ENCODE results near the gene COMMD4. TPM values are rescaled to one million over a fixed set of nuclear protein-coding genes. Genes with fewer than 3 reads are reported as not detected.

Gene COMMD4
- polyA plus RNA-seq, 1 of the 3 experiments (the other 2 are of a cell fraction) = 223 TPM

DNA sequence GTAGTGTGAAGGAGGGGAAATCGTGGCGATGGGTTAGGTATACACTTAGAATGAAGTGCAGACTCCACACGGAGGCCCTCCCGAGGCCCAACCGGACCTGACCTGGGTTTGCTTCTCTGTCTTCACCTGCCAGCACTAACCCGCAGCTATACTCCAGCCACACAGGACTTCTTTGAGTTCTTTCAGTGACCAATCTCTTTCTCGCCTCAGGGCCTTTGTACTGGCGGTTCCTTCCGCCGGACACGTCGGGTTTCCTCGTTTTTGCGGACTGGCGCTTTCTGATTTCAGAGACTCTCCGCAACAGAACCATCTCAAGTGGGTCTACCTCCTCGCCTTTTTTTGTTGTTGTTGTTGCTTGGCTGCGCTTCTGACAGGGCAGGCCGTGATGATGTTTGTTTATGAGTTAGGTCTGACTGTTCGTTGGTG lies 10.9 kb downstream of the COMMD4 start, which contains the start of gene NEIL1:
TSS of gene NEIL1 (plus strand) at position 244 of the 426 bp plus-strand sequence. CDS start 1,867 bp downstream, outside the sequence.
- Histone ChIP-seq H3F3A (replicated peaks; ENCODE audit: insufficient read depth) (peaks cover 17% of the 10 kb centered on the region), H3K9me2 (no peaks in the 10 kb centered on the region), H3K27ac (ENCODE audit: low read depth in 2 of 2, low read length in 1 of 2) (peak within 1 kb of the TSS in 1 of 2 experiments; percentile 73; a peak in 1 of 4 replicates), H3K27me3 (ENCODE audit: insufficient read depth) (no peaks in the 10 kb centered on the region), H2AFZ (ENCODE audit: low read depth) (peak within 1 kb of the TSS; percentile 84; the same call in 1 of the 2 replicates), H3K4me1 (ENCODE audit: control insufficient read depth in 1 of 2, insufficient read depth in 2 of 2, low read depth in 1 of 2, low read length in 1 of 2) (peaks cover 0 to 11% of the 10 kb centered on the region in 2 experiments; a peak in 1 of 4 replicates), H3K36me3 (replicated peaks in 1 of 2; ENCODE audit: control insufficient read depth in 1 of 2, insufficient read depth in 2 of 2, low read length in 1 of 2) (no peaks in the 10 kb centered on the region), H4K20me1 (ENCODE audit: insufficient read depth) (no peaks in the 10 kb centered on the region), H3K9me3 (no peaks in the 10 kb centered on the region), H3K79me2 (ENCODE audit: insufficient read depth) (no peaks in the 10 kb centered on the region), H3K9ac (peak within 1 kb of the TSS; percentile 74), H3K4me3 (ENCODE audit: low read depth in 2 of 2, low read length in 1 of 2) (peak within 1 kb of the TSS; percentile 70 to 77), H3K4me2 (peak within 1 kb of the TSS; percentile 98)
- DNase-seq = no peak
- ChIA-PET CTCF (interaction anchor here (0.7 to 3.3 kb wide), 2 partner anchors 12 to 21 kb away, joined by 3 to 18 read pairs; partner anchors contain the start of gene MAN2C1), POLR2A (interaction anchor here (1.6 kb wide), 1 partner anchor 11 kb away, joined by 7 read pairs; the partner anchor contains the start of gene COMMD4)
- TF ChIP-seq SIN3A (IDR thresholded peaks at IDR 0.05; ENCODE audit: borderline replicate concordance, low read depth, low read length) = no peak
- no peak for TF ChIP-seq POLR2AphosphoS5 (IDR thresholded peaks at IDR 0.05; ENCODE audit: low read depth, low read length)
- no peak for TF ChIP-seq FOXM1 (IDR thresholded peaks at IDR 0.05; ENCODE audit: low read depth)
- TF ChIP-seq, protein P1, sequence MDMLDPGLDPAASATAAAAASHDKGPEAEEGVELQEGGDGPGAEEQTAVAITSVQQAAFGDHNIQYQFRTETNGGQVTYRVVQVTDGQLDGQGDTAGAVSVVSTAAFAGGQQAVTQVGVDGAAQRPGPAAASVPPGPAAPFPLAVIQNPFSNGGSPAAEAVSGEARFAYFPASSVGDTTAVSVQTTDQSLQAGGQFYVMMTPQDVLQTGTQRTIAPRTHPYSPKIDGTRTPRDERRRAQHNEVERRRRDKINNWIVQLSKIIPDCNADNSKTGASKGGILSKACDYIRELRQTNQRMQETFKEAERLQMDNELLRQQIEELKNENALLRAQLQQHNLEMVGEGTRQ (IDR thresholded peaks at IDR 0.05; ENCODE audit: borderline replicate concordance, low read depth, low read length) = no peak
- no peak for TF ChIP-seq TCF12 (IDR thresholded peaks at IDR 0.05)
- TF ChIP-seq SMC3 (IDR thresholded peaks at IDR 0.05; ENCODE audit: low read depth, low read length) = no peak
- 83% methylated on average over 20 of the region's 20 CpGs for WGBS (ENCODE audit: low lambda C conversion rate)

DNA sequence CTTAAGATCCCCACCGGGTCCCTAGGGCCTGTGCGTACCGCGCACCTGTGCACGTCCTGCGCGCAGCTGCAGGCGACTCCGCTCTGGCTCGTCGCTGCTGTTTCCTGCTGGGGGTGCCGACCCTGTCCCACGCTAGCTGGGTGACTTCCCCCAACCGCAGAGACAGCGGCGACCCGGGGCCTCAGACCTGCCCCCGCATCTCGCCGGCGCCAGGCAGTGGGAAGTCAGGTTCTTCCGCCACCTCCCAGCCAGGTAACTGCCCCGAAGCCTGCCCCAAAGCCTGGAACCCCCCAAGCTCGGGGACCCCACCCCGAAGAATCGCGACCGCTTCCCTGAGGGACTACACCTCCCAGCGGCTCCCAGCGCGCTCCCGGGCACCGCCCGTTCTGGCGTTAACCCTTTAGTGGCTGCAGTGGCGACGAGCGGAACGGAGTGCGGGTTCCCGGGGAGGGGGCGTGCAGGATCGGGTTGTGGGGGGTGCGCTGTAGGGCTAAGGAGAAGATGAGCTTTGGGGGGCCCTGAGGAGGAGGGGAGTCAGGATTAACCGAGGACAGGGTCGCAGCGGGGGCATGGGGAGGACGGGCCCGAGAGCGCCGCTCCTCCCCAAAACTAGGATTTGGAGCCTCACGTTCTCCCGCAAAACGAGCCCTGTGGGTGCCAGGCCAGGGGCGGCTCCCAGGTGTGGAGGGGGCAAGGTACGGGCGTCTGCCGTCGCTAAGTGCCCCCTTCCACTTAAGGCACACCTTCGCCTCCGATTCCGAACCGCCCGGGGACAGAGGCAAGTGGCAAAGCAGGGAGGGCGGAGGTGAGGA lies 11.6 kb downstream of the COMMD4 start:
- POLR2A ChIA-PET = interaction anchor here (1.6 to 1.8 kb wide), 2 partner anchors 12 to 21 kb away, joined by 7 to 11 read pairs; partner anchors contain the start of genes COMMD4 and MAN2C1
- Histone ChIP-seq H3F3A (replicated peaks; ENCODE audit: insufficient read depth) (peaks cover 17% of the 10 kb centered on the region), H3K27me3 (ENCODE audit: insufficient read depth) (no peaks in the 10 kb centered on the region), H3K27ac (ENCODE audit: low read depth in 2 of 2, low read length in 1 of 2) (peak overlapping the region in 1 of 2 experiments; percentile 73; a peak in 1 of 4 replicates), H3K4me2 (peak overlapping the region; percentile 98), H3K4me3 (ENCODE audit: low read depth in 2 of 2, low read length in 1 of 2) (peak overlapping the region; percentile 70 to 77), H3K4me1 (ENCODE audit: control insufficient read depth in 1 of 2, insufficient read depth in 2 of 2, low read depth in 1 of 2, low read length in 1 of 2) (peaks cover 0 to 11% of the 10 kb centered on the region in 2 experiments; a peak in 1 of 4 replicates), H3K9me3 (no peaks in the 10 kb centered on the region), H3K9ac (peak overlapping the region; percentile 74), H3K9me2 (no peaks in the 10 kb centered on the region), H3K36me3 (replicated peaks in 1 of 2; ENCODE audit: control insufficient read depth in 1 of 2, insufficient read depth in 2 of 2, low read length in 1 of 2) (no peaks in the 10 kb centered on the region), H2AFZ (ENCODE audit: low read depth) (peak overlapping the region; percentile 84; the same call in 1 of the 2 replicates), H3K79me2 (ENCODE audit: insufficient read depth) (no peaks in the 10 kb centered on the region), H4K20me1 (ENCODE audit: insufficient read depth) (no peaks in the 10 kb centered on the region)
- CTCF ChIA-PET = interaction anchor here (0.7 to 3.3 kb wide), 2 partner anchors 13 to 20 kb away, joined by 3 to 18 read pairs; partner anchors contain the start of gene MAN2C1
- TF ChIP-seq CHD2 (IDR thresholded peaks at IDR 0.05; ENCODE audit: low read length, partially characterized antibody) (peak; percentile 51), RAD21 (IDR thresholded peaks at IDR 0.05; ENCODE audit: low read length) (no peak), FOSL2 (IDR thresholded peaks at IDR 0.05; ENCODE audit: borderline replicate concordance, low read depth) (no peak), GABPA (IDR thresholded peaks at IDR 0.05; ENCODE audit: low read depth) (peak; percentile 11; the same call in 1 of the 2 replicates), EP300 (IDR thresholded peaks at IDR 0.05; ENCODE audit: borderline replicate concordance in 1 of 2, low read depth in 1 of 2, low read length in 1 of 2) (no peak), NRF1 (IDR thresholded peaks at IDR 0.05; ENCODE audit: low read depth, low read length) (no peak)
- TF ChIP-seq, protein P2, sequence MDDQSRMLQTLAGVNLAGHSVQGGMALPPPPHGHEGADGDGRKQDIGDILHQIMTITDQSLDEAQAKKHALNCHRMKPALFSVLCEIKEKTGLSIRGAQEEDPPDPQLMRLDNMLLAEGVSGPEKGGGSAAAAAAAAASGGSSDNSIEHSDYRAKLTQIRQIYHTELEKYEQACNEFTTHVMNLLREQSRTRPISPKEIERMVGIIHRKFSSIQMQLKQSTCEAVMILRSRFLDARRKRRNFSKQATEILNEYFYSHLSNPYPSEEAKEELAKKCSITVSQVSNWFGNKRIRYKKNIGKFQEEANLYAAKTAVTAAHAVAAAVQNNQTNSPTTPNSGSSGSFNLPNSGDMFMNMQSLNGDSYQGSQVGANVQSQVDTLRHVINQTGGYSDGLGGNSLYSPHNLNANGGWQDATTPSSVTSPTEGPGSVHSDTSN (IDR thresholded peaks at IDR 0.05) = 0 out of 2 replicates have a peak, but pooled peaks have one; percentile 3
- TF ChIP-seq, protein P3, sequence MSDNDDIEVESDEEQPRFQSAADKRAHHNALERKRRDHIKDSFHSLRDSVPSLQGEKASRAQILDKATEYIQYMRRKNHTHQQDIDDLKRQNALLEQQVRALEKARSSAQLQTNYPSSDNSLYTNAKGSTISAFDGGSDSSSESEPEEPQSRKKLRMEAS (IDR thresholded peaks at IDR 0.05; ENCODE audit: low read depth) = peak; percentile 16; the same call in 1 of the 2 replicates
- TF ChIP-seq, protein P1 (IDR thresholded peaks at IDR 0.05; ENCODE audit: borderline replicate concordance, low read depth, low read length) = no peak
- TF ChIP-seq, protein P4, sequence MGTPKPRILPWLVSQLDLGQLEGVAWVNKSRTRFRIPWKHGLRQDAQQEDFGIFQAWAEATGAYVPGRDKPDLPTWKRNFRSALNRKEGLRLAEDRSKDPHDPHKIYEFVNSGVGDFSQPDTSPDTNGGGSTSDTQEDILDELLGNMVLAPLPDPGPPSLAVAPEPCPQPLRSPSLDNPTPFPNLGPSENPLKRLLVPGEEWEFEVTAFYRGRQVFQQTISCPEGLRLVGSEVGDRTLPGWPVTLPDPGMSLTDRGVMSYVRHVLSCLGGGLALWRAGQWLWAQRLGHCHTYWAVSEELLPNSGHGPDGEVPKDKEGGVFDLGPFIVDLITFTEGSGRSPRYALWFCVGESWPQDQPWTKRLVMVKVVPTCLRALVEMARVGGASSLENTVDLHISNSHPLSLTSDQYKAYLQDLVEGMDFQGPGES (IDR thresholded peaks at IDR 0.05; ENCODE audit: low read depth, low read length) = no peak
- peak; percentile 87 for DNase-seq
- 16% methylated on average over 34 of the region's 65 CpGs for WGBS (ENCODE audit: low lambda C conversion rate)

All from SK-N-SH (cell line).